Omental fat pad (tissue), 4 donors: ENCODE data around the gene CAMK4. TPM values are rescaled to one million over a fixed set of nuclear protein-coding genes. Genes with fewer than 3 reads are reported as not detected.

Experiments
- ATAC-seq: fragments of 150-250 bp; one replicate; pipeline ENCODE4 v1.9.1; 2016; ENCODE audit warnings: mild to moderate bottlenecking, moderate library complexity; ENCODE audit not compliant: low FRiP score
- DNase-seq: peaks from one replicate; pipeline ENCODE4 v3.0.0-alpha.2; 2019; ENCODE audit warnings: low spot score
- CTCF ChIP-seq, 3 donors: fragments of 450-650 bp; IDR thresholded peaks; one replicate each; pipeline ENCODE4 v1.5.1; 2016 to 2017; ENCODE audit warnings: antibody characterized with exemption in 3 of 3, mild to moderate bottlenecking in 3 of 3, moderate library complexity in 2 of 3
- total RNA-seq, 4 donors: library from RNA; depleted of rRNA; stranded (reverse); fragments of >200 nt; gene quantifications; one replicate each; pipeline ENCODE4 v1.1.0, GENCODE V29; 2016

CAMK4 gene
- total RNA-seq, 4 donors from 2014 or later = 0.44 to 3.8 (median 1.7) TPM

DNA sequence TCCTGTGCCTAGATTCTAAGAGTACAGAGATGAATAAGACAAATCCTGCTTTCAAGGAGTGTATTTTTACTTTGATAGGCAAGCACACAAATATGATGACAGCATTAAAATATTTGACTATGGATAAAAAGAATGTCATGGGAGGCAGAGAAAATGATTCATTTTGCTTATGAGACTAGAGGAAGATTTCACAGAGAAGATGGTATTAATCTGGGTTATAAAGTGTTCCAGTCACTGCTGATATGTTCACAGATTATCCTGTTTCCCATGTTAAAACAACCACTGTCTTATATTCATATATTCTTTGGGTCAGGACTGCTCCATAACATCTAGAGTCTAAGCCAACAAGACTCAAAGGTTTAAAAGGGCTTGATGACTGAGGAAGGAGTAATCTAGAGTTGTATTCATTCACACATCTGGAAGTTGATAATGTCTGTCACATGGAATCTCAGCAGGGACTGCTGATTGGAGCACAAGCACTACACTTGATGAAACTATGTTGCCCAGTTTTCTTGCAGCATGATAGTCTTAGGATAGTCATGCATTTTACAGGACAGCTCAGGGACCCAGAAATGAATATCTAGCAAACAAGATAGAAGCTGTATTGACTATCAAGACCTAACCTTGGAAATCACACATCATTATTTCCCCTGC, 208.8 kb downstream of the CAMK4 start:
- no peak for TF ChIP-seq CTCF (IDR thresholded peaks at IDR 0.05)
- ATAC-seq = no peak

GRCh38 chr5:111434800-111435199, 210.6 kb downstream of the CAMK4 start:
- DNase-seq (no peak), ATAC-seq (no peak)
- TF ChIP-seq CTCF (IDR thresholded peaks at IDR 0.05) = no peak

More for the DNA sequence above, 208.8 kb downstream of the CAMK4 start:
- DNase-seq = no peak

- ATAC-seq = no peak
- no peak for DNase-seq
- TF ChIP-seq CTCF (IDR thresholded peaks at IDR 0.05) = no peak
Observed at GRCh38 chr5:111439473-111440075, 215.4 kb downstream of the CAMK4 start.

DNA sequence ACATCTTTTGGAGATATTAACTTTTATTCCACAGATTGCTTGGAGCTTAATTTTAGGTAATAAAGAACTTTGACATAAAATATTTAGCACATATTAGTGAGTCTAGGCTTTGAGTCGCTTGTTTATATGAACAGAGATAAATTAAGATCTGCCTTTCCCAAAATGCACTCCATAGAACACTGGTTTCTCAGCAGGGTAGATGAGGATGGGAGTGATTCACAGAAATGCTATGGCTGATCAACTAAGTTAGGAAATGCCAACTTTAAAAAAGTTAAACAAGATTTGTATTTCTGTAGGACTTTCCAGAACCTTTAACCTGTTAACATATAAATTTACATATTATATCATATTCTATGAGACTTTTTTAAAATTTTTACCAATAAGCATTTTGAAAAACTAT, 222.9 kb downstream of the CAMK4 start:
- no peak for TF ChIP-seq CTCF (IDR thresholded peaks at IDR 0.05)
- no peak for DNase-seq
- no peak for ATAC-seq

- no peak for TF ChIP-seq CTCF (IDR thresholded peaks at IDR 0.05)
- ATAC-seq (no peak), DNase-seq (no peak)
Observed at GRCh38 chr5:111447822-111448221, 223.6 kb downstream of the CAMK4 start.

DNA sequence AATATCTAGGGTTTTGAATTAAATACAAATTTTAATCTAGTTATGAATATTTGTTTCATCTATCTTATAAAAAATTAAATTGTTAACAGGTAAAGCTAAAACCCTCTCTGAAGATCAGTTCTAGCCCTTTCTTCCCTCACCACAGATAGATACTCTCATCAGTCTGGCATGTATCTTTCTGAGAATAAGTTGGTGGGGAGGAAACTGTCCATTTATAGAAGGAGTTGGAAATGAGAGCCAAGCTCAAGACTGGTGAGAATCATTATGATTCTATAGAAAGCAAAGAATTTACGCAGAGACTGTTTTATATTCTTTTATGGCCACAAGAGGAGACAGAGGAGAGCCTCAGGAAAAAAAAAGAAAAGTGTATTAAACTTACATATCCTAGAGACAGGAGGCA, 229.1 kb downstream of the CAMK4 start:
- DNase-seq = no peak
- no peak for TF ChIP-seq CTCF (IDR thresholded peaks at IDR 0.05)
- peak; percentile 23 for ATAC-seq

DNA sequence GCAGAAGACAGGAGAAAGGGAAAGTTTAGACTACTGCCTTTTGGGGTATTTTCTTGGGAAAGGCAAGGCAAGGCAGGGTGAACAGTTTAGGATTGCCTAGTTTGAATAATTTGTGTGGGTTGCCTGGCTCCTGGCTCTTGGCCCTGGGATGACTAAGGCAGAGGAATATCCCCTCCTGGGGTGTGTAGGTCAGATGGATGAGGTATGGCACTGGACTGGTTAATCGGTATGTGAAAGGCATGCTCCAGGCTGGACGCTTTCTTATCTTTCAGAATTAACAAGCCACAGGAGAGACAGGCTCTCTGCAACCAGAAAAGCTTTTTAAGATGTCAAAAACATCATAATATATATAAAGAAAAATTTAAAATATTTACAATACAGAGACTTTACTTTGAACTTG, 229.6 kb downstream of the CAMK4 start:
- ATAC-seq = peak; percentile 66
- no peak for TF ChIP-seq CTCF (IDR thresholded peaks at IDR 0.05)
- no peak for DNase-seq
